ENCODE measurements around the gene GJA1. TPM values are rescaled to one million over a fixed set of nuclear protein-coding genes. Genes with fewer than 3 reads are reported as not detected.
"Not testable (repeated sequence)": the region's sequence is repeated elsewhere in the genome, so short reads cannot be mapped to it uniquely, and the experiment has no call there.

The GJA1 gene
- total and polyA plus RNA-seq, 2 of the 8 experiments (the other 6 are each of a cell fraction or from before 2014, with no cell fraction given), result 468 to 795 TPM

DNA sequence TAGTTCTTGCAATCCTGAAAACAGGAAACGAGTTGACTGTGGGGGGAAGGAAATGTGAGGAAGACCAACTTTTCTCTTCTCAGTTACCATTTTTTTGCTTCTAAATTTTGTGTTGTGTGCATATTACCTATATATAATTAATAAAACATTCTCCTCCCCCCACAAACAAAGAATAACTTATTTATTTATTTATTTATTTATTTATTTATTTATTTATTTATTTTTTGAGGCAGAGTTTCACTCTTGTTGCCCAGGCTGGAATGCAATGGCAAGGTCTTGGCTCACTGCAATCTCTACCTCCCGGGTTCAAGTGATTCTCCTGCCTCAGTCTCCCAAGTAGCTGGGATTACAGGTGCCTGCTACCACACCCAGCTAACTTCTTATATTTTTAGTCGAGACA, 48.9 kb upstream of the GJA1 start:
- H4K5ac ChIP-seq (ENCODE audit: insufficient read length, low read depth, low read length); H4K8ac ChIP-seq (ENCODE audit: extremely low read depth, insufficient read depth, low read length); H2BK5ac ChIP-seq (ENCODE audit: low read depth, low read length); H3K4me1 ChIP-seq (replicated peaks in 1 of 4; ENCODE audit: control insufficient read depth in 3 of 4, insufficient read depth in 4 of 4, low read length in 3 of 4); H3K4me3 ChIP-seq (ENCODE audit: extremely low read depth in 1 of 4, insufficient read depth in 2 of 4, low read depth in 3 of 4, low read length in 4 of 4); DNase-seq (ENCODE audit: low read depth in 1 of 2, low spot score in 2 of 2); H2AK5ac ChIP-seq (ENCODE audit: low read depth, low read length); H3K14ac ChIP-seq (ENCODE audit: insufficient read length); H2BK12ac ChIP-seq (ENCODE audit: low read depth, low read length); H4K91ac ChIP-seq (replicated peaks; ENCODE audit: insufficient read length, low read length); H3K4ac ChIP-seq (replicated peaks; ENCODE audit: insufficient read length, low read depth, low read length); H3K27me3 ChIP-seq (replicated peaks in 1 of 4; ENCODE audit: control insufficient read depth in 3 of 4, extremely low read depth in 1 of 4, insufficient read depth in 3 of 4, low read length in 3 of 4); H4K20me1 ChIP-seq (replicated peaks in 1 of 2; ENCODE audit: control insufficient read depth in 1 of 2, insufficient read depth in 2 of 2, low read length in 2 of 2); H3K56ac ChIP-seq (replicated peaks; ENCODE audit: insufficient read length, low read depth, low read length); H3K27ac ChIP-seq (ENCODE audit: low read depth, low read length); H3K79me2 ChIP-seq (ENCODE audit: control insufficient read depth in 1 of 2, insufficient read depth in 2 of 2, low read length in 2 of 2); H3K4me2 ChIP-seq (ENCODE audit: insufficient read depth in 1 of 2, low read depth in 2 of 2, low read length in 2 of 2); POLR2A ChIA-PET (ENCODE audit: partially characterized antibody); H2AFZ ChIP-seq (ENCODE audit: low read length); H2BK120ac ChIP-seq (replicated peaks; ENCODE audit: low read depth, low read length); H3K79me1 ChIP-seq (ENCODE audit: low read depth, low read length); H2BK20ac ChIP-seq (ENCODE audit: low read length); H3K18ac ChIP-seq (ENCODE audit: extremely low read depth, low read length); H3K9ac ChIP-seq (replicated peaks in 1 of 4; ENCODE audit: extremely low read depth in 1 of 4, low read depth in 3 of 4, low read length in 3 of 4); FAIRE-seq; H2BK15ac ChIP-seq (ENCODE audit: low read length); H3K23ac ChIP-seq (ENCODE audit: insufficient read length); H3K9me3 ChIP-seq (ENCODE audit: insufficient read depth in 2 of 2, low read depth in 1 of 2, low read length in 1 of 2); H3K36me3 ChIP-seq (ENCODE audit: control insufficient read depth in 2 of 4, insufficient read depth in 4 of 4, low read length in 3 of 4); H3K23me2 ChIP-seq (ENCODE audit: low read depth, low read length): not testable (repeated sequence)
- CTCF ChIA-PET (ENCODE audit: partially characterized antibody), result interaction anchor here (1.3 kb wide), 1 partner anchor 11 kb away, joined by 3 read pairs; no protein-coding TSS in a partner anchor
- 98% methylated on average over 3 of the region's 3 CpGs; no CpG with 5 or more reads in 1 of the 2 experiments for WGBS, 2 experiments (ENCODE audit: extremely low coverage in 1 of 2, insufficient coverage in 1 of 2, insufficient read length in 1 of 2, insufficient replicate concordance in 2 of 2, low coverage in 1 of 2, low lambda C conversion rate in 2 of 2, missing lambda C conversion rate in 1 of 2)
